C4-2B (cell line): ENCODE data around the gene ESPN.

Experiments used
- H3K27ac ChIP-seq: fragments of 450-650 bp; 2 replicates; pipeline ENCODE4 v1.5.1; 2017
- ZFX ChIP-seq: fragments of 450-650 bp; IDR thresholded peaks from 2 replicates; pipeline ENCODE4 v1.6.1; 2017
- TF ChIP-seq, protein P1 (sequence below): fragments of 450-650 bp; conservative IDR thresholded peaks from 2 replicates; pipeline ENCODE4 v1.5.1; 2017; ENCODE audit warnings: mild to moderate bottlenecking

ESPN gene

DNA sequence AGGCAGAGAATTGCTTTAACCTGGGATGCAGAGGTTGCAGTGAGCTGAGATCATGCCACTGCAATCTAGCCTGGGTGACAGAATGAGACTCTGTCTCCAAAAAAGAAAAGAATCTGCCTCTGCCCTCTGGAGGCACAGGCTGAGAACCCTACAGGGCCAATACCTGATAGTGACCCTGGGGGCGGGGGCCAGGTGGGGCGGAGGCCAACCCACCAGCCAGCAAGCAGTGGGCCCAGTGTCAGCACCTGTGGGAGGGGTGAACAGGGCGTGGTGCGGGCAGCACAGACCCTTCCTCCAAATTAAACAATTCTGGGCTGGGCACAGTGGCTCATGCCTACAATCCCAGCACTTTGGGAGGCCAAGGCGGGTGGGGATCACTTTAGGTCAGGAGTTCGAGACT lies 85.9 kb downstream of the ESPN start:
- H3K27ac ChIP-seq, result no peak overlapping the region
- TF ChIP-seq, protein P1, sequence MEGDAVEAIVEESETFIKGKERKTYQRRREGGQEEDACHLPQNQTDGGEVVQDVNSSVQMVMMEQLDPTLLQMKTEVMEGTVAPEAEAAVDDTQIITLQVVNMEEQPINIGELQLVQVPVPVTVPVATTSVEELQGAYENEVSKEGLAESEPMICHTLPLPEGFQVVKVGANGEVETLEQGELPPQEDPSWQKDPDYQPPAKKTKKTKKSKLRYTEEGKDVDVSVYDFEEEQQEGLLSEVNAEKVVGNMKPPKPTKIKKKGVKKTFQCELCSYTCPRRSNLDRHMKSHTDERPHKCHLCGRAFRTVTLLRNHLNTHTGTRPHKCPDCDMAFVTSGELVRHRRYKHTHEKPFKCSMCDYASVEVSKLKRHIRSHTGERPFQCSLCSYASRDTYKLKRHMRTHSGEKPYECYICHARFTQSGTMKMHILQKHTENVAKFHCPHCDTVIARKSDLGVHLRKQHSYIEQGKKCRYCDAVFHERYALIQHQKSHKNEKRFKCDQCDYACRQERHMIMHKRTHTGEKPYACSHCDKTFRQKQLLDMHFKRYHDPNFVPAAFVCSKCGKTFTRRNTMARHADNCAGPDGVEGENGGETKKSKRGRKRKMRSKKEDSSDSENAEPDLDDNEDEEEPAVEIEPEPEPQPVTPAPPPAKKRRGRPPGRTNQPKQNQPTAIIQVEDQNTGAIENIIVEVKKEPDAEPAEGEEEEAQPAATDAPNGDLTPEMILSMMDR, result no peak
- TF ChIP-seq ZFX, result no peak
